OCI-LY7 (cell line): ENCODE data around the gene ZNHIT3.

Source experiments
- CTCF ChIP-seq: fragments of 200-600 bp; sonication (generic); conservative IDR thresholded peaks from 2 replicates; pipeline ENCODE4 v1.5.1; 2014; ENCODE audit warnings: mild to moderate bottlenecking, antibody characterized with exemption, low read length, moderate library complexity, mixed read lengths
- EZH2phosphoT487 ChIP-seq: fragments of 200-600 bp; sonication (generic); IDR thresholded peaks from 2 replicates; pipeline ENCODE4 v1.6.1; 2018; ENCODE audit warnings: low read depth, borderline replicate concordance, mild to moderate bottlenecking, mixed run types, antibody characterized with exemption, low read length, moderate library complexity, mixed read lengths

- no peak for TF ChIP-seq EZH2phosphoT487
- no peak for TF ChIP-seq CTCF
Measured at GRCh38 chr17:36506249-36506826, 19.9 kb downstream of the ZNHIT3 start.
